CD4-positive, alpha-beta T cell treated with Interferon alpha-2 for 1 hour (primary cell): ENCODE results near the gene FETUB.

Experiments used
- DNase-seq, 2 donors: peaks; one replicate each; pipeline ENCODE4 v3.0.0-alpha.2; 2020 to 2022

The FETUB gene

DNA sequence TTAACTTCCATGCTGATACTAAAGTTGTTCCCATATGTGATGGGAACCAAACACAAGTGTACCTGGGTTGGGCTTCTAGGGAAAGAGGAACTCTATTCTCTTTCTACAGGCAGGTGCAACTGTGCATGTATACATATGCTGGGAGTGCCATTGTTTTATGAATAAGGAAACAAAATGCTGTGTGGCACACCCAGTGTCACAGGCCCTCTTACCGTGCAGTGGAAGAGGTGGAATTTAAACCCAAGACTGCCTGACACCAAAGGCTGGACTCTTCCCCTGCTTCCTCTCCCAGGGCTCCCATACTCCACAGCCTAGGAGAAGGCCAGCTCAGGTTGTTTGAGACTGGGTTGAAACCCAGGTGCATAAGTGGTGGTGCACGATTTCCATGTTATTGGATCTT lies 1.9 kb upstream of the FETUB start:
- DNase-seq, result no peak

GRCh38 chr3:186640473-186640818 lies 247 bp downstream of the FETUB start:
- no peak for DNase-seq

DNA sequence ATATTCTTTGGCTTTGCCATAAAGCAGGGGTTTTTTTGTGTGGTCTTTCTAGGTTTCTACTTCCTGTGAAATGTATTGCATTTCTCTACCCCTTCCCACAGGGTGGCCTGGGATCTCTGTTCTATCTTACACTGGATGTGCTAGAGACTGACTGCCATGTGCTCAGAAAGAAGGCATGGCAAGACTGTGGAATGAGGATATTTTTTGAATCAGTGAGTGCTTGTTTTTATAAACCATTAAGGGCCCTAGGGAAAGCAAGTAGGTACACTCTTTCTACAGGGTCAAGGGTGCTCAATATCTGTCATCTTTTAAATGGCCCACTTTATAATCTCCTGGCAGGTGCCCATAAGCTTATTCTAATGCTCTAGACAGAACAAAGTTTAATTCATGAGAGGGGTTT lies 730 bp downstream of the FETUB start:
- DNase-seq, result no peak

GRCh38 chr3:186642014-186642413 lies 1.8 kb downstream of the FETUB start:
- DNase-seq, result no peak

GRCh38 chr3:186643493-186643892 lies 3.3 kb downstream of the FETUB start:
- no peak for DNase-seq

DNA sequence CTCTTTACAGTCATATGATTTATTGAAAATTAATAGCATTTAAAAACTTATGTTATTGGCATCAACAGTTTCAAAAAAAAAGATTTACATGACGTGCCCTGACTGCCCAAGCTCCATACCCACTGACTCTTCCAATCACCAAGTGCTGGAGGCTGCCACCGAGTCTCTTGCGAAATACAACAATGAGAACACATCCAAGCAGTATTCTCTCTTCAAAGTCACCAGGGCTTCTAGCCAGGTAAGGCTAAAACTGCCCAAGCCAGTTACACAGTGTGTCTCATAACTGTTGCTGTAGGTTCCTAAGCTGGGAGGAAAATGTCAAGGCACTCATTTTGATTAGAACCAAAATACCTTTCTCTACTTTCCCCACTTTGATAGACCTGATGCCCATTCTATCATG lies 4.5 kb downstream of the FETUB start:
- DNase-seq, result no peak

- DNase-seq, result no peak
These were observed 5.9 kb downstream of the FETUB start for GRCh38 chr3:186646106-186646505.

GRCh38 chr3:186646841-186647240 lies 6.6 kb downstream of the FETUB start:
- no peak for DNase-seq

GRCh38 chr3:186648851-186649250 lies 8.7 kb downstream of the FETUB start:
- no peak for DNase-seq

GRCh38 chr3:186651678-186652215 lies 11.5 kb downstream of the FETUB start:
- no peak for DNase-seq

DNA sequence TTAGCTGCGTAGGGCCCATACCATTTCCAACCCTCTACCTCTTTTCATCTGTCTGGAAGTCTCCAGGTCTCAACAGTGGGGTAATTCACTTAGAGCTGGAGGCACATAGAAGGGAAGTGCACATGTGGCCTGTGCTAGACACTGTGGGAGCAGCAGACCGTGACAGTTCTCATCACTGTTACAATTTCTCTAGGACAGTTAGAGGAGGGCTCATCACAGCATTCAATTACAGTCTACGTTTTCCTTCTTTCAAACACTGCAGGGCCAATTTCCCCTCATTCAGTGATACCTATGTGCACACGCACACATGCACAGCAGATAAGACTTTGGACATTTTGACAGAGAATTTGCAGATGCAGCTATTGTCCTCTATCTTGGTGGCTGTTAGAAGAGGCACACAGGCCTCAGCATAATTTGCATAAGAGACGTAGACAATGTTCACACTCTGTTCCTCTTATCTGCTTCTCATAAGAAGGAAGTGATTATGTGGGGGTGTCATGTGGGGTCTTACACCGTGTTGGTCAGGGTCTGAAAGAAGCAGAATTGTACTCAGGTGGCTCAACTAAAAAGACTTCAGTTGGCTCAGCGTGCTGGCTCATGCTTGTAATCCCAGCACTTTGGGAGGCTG lies 13.0 kb downstream of the FETUB start:
- DNase-seq, result peak in 1 of 2 donors; percentile 11

DNA sequence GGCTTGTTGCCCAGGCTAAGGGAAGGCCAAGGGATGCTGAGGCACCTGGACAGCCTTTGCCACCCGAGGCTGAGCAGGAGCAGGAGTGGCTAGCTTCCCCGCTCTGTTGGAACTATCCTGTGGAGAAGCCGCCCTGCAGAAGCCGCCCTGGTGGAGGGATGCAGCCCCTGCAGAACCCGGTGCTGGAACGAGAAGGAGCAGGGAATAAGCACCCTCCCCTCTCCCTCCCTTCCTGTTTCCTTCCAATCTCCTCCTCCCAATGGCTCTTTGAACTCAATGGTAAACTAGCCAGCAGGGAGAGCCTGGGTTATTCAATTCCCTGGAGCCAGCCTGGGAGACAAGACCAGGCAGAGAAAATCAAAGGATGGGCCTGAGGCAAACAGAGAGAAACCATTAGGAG lies 13.8 kb downstream of the FETUB start:
- no peak for DNase-seq

GRCh38 chr3:186663361-186664118 lies 23.3 kb downstream of the FETUB start:
- DNase-seq, result no peak

DNA sequence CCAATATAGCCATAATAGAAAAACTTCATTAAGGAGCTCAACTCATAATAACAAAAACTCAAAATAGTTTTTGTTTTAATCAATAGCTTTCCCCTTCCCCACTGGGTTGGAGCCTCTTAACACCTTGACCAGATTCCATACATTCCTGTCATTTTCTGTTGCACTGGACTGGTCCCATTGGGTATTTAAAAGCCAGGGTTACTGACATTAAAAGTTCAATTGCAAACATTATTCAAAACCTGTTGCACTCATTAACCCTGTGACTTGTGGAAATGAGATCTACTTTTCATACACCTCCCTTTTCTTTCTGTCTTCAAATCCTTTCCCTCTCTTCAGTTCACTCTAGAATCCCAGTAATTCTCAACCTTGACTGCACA lies 23.9 kb downstream of the FETUB start:
- DNase-seq, result no peak

DNA sequence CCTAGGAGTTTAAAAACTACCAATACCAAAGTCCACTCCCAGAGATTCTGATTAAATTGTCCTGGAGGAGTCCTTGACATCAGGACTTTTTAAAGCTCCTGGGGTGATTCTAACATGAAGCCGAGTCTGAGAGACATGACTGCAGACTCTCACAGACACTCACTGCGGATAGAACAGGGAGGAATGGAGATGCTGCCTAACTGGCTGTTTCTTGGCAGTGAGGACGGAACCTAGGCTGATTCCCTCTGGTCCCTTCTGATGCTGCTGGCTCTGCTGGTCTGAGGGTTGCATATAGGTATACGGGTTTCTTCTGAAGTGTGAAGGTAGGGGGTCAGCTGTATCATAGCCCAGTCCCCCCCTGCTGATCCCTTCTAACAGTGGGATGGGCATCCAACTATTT lies 24.3 kb downstream of the FETUB start:
- DNase-seq, result no peak

DNA sequence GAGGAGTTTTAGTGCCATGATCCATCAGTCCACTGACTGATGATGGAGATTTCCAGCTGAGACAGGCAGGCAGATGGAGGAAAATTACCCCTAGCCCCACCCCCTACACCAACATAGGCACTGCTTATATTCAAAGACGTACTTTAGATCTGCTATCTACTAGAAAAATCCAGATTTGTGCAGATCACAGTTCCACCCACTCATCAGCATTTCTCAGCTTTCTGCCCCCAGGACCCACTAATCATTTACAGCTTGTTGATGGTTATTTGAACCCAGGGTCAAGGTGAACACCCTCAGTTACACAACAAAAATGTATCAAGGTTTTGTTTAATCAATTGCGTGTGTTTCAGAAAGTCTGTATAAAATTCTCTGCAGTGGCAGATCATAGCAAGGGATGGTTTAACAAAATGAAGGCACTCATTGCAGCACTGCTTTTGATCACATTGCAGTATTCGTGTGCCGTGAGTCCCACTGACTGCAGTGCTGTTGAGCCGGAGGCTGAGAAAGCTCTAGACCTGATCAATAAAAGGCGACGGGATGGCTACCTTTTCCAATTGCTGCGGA lies 25.5 kb downstream of the FETUB start, which contains the start of gene HRG:
Gene HRG, plus strand, starts transcription at position 390 of the 564 bp plus-strand sequence. Its CDS starts 18 bp downstream, at position 408.
- DNase-seq, result no peak

- no peak for DNase-seq
These were observed 28.2 kb downstream of the FETUB start for GRCh38 chr3:186668426-186668825.

DNA sequence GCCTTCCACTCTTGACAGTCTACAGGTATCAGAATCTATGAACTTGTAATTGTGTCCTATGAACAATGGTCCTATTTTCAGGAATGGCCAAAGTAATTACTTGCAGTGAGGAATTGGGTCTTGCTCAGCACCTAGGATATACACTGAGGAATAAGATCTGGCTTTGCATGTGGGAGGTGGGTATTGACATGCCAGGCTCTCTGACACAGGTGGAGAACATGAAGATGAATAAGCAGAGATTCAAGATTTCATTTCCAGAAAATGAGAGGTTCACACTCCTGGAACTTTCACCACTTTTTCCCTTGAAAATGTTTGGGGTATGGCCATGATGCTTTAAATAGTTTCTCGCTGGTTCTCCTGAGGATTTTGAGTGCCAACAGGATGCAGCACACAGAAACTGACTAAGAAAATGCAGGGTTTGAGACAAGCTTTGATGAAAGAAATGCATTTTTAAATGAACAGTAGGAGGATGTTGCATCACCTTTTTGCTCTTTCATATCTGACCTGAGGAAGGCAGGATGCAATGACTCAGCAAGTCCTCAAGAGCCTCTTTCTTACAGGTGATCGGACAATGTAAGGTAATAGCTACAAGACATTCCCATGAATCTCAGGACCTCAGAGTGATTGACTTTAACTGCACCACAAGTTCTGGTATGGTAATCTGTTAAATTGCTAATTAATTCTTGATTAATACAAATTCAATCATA lies 29.3 kb downstream of the FETUB start:
- DNase-seq, result no peak

GRCh38 chr3:186670155-186670554 lies 30.0 kb downstream of the FETUB start:
- no peak for DNase-seq

GRCh38 chr3:186671051-186671450 lies 30.9 kb downstream of the FETUB start:
- DNase-seq, result no peak

DNA sequence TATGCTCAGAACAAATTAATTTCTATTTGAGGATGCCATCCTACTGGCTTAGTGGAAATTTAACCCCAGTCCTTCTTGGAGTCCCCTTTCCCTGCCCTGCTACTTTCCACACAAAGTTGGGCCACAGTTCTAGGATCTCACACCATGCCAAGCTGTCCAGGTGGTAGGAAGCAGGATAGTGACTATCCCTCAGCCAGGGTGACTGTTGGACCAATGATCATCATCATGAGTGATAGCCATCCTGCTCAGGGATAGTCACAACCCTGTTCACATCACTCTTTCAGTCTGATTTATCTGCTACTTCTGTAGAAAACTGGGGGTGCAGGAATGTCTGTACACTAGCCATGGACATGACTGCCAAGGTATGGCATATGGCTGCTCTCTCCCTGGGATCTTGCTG lies 38.4 kb downstream of the FETUB start:
- no peak for DNase-seq

GRCh38 chr3:186679151-186679550 lies 39.0 kb downstream of the FETUB start:
- no peak for DNase-seq

DNA sequence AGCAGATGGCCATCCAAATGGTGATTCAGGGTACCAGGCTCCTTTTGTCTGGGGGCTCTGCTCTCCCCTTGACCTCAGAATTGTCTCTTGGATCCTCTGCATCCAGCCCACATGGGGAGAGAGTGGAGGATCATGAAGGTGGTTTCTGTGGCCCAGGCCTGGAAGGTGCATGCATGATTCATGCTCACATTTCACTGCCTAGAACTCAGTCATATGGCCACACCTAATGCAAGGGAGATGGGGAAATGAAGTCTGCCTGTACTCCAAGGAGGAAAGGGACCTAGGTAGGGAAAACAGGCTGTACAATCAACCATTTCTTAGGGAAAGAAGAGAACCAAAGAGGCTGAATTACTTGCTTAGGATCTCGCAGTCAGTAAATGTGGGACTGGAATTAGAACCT lies 40.7 kb downstream of the FETUB start:
- no peak for DNase-seq

GRCh38 chr3:186682812-186683211 lies 42.6 kb downstream of the FETUB start:
- no peak for DNase-seq
